ENCODE results near the gene OR13J1.

Gene OR13J1

GRCh38 chr9:35834260-35835215 is 35.7 kb downstream of the OR13J1 start:
- no peak for DNase-seq (ENCODE audit: low spot score)

GRCh38 chr9:35832814-35833213 is 37.4 kb downstream of the OR13J1 start:
- no peak for DNase-seq (ENCODE audit: low spot score)

- DNase-seq (ENCODE audit: low spot score), result no peak
Observed at GRCh38 chr9:35831040-35831439, 39.2 kb downstream of the OR13J1 start.

GRCh38 chr9:35829764-35830096 is 40.5 kb downstream of the OR13J1 start:
- DNase-seq (ENCODE audit: low spot score), result no peak

GRCh38 chr9:35829084-35829763 is 41.0 kb downstream of the OR13J1 start, which contains the start of gene TMEM8B:
TSS of gene TMEM8B (plus strand) at chr9:35829228. CDS start at chr9:35829448, 220 bp downstream.
- peak; percentile 97 for DNase-seq (ENCODE audit: low spot score)

- peak; percentile 89 for DNase-seq (ENCODE audit: low spot score)
Observed at GRCh38 chr9:35828716-35829083, 41.5 kb downstream of the OR13J1 start, which contains the start of gene FAM221B. TSS of gene FAM221B (minus strand) at chr9:35828732. CDS start at chr9:35826161, 2,571 bp downstream.

- DNase-seq (ENCODE audit: low spot score), result no peak
Observed at GRCh38 chr9:35827486-35827885, 42.7 kb downstream of the OR13J1 start.

- DNase-seq (ENCODE audit: low spot score), result no peak
Observed at GRCh38 chr9:35826071-35826701, 44.0 kb downstream of the OR13J1 start.

- no peak for DNase-seq (ENCODE audit: low spot score)
Observed at GRCh38 chr9:35822926-35823325, 47.3 kb downstream of the OR13J1 start.

GRCh38 chr9:35820076-35820475 is 50.1 kb downstream of the OR13J1 start:
- DNase-seq (ENCODE audit: low spot score), result no peak

Measured in ecto neural progenitor cell (in vitro differentiated cells).